H1 (cell line): ENCODE results near the gene LRRTM4. TPM values are rescaled to one million over a fixed set of nuclear protein-coding genes. Genes with fewer than 3 reads are reported as not detected.

Source experiments
- CTCF ChIA-PET: fragments of 300-600 bp; sonication (Branson Sonifier 250); formaldehyde crosslinking; loops from one replicate; lab custom pipeline; 2021; ENCODE audit not compliant: partially characterized antibody; lab: Charles Lee
- POLR2A ChIA-PET: fragments of 300-600 bp; sonication (Branson Sonifier 250); formaldehyde crosslinking; loops from one replicate; lab custom pipeline; 2021; ENCODE audit warnings: inconsistent platforms; ENCODE audit not compliant: partially characterized antibody; lab: Charles Lee
- DNase-seq, 2 experiments: peaks; one replicate each; pipeline versions ENCODE4 v3.0.0 to v3.0.0-alpha.2; 2010 to 2022; ENCODE audit warnings: low spot score in 2 of 2, low read depth in 1 of 2, mixed read lengths in 1 of 2
- FAIRE-seq: peaks from 2 replicates; lab custom pipeline; 2011; peaks lifted over from hg19 to GRCh38; lab: Jason Lieb, UNC
- H2AFZ ChIP-seq: 2 replicates; pipeline ENCODE4 v1.8.1; 2012; ENCODE audit warnings: low read length, inconsistent platforms
- H2AK5ac ChIP-seq: 2 replicates; pipeline ENCODE4 v1.6.1; 2013; ENCODE audit warnings: low read depth, low read length
- H2BK120ac ChIP-seq: replicated peaks from 2 replicates; pipeline ENCODE3; 2013; ENCODE audit warnings: low read depth, low read length, inconsistent platforms
- H2BK12ac ChIP-seq: 2 replicates; pipeline ENCODE4 v1.6.1; 2013; ENCODE audit warnings: low read depth, low read length
- H2BK15ac ChIP-seq: 2 replicates; pipeline ENCODE4 v1.6.1; 2013; ENCODE audit warnings: low read length
- H2BK20ac ChIP-seq: 2 replicates; pipeline ENCODE4 v1.6.1; 2013; ENCODE audit warnings: low read length
- H2BK5ac ChIP-seq: 2 replicates; pipeline ENCODE4 v1.6.1; 2013; ENCODE audit warnings: low read depth, low read length
- H3K14ac ChIP-seq: 2 replicates; pipeline ENCODE4 v1.6.1; 2013; ENCODE audit warnings: inconsistent platforms; ENCODE audit not compliant: insufficient read length
- H3K18ac ChIP-seq: 2 replicates; pipeline ENCODE4 v1.6.1; 2013; ENCODE audit warnings: low read length; ENCODE audit errors: extremely low read depth
- H3K23ac ChIP-seq: 2 replicates; pipeline ENCODE4 v1.6.1; 2013; ENCODE audit warnings: inconsistent platforms; ENCODE audit not compliant: insufficient read length
- H3K23me2 ChIP-seq: 2 replicates; pipeline ENCODE4 v1.6.1; 2013; ENCODE audit warnings: low read depth, low read length
- H3K27ac ChIP-seq: 2 replicates; pipeline ENCODE4 v1.6.1; 2011; ENCODE audit warnings: low read depth, low read length, inconsistent platforms
- H3K27me3 ChIP-seq, 4 experiments: replicated peaks in 1 of 4; 1 replicate in 1 of 4; 2 replicates in 3 of 4; pipeline versions ENCODE4 v1.6.1 to v1.8.1; 2011 to 2013; ENCODE audit warnings: low read length in 3 of 4, mild to moderate bottlenecking in 3 of 4, inconsistent platforms in 2 of 4, mixed read lengths in 2 of 4, moderate library complexity in 1 of 4; ENCODE audit not compliant: control insufficient read depth in 3 of 4, insufficient read depth in 3 of 4; ENCODE audit errors: extremely low read depth in 1 of 4
- H3K36me3 ChIP-seq, 4 experiments: 2 replicates each; pipeline versions ENCODE4 v1.6.1 to v1.8.1; 2011 to 2013; ENCODE audit warnings: mild to moderate bottlenecking in 4 of 4, low read length in 3 of 4, moderate library complexity in 2 of 4, control low read depth in 1 of 4, inconsistent platforms in 1 of 4; ENCODE audit not compliant: insufficient read depth in 4 of 4, control insufficient read depth in 2 of 4
- H3K4ac ChIP-seq: replicated peaks from 2 replicates; pipeline ENCODE3; 2013; ENCODE audit warnings: low read length, low read depth, mixed read lengths, inconsistent platforms; ENCODE audit not compliant: insufficient read length
- H3K4me1 ChIP-seq, 4 experiments: replicated peaks in 1 of 4; 1 replicate in 1 of 4; 2 replicates in 3 of 4; pipeline versions ENCODE4 v1.6.1 to v1.8.1; 2011 to 2013; ENCODE audit warnings: low read length in 3 of 4, inconsistent platforms in 2 of 4, mixed read lengths in 1 of 4; ENCODE audit not compliant: insufficient read depth in 4 of 4, control insufficient read depth in 3 of 4
- H3K4me2 ChIP-seq, 2 experiments: 2 replicates each; pipeline versions ENCODE4 v1.6.1 to v1.8.1; 2011 to 2013; ENCODE audit warnings: low read depth in 2 of 2, low read length in 2 of 2, control low read depth in 1 of 2, inconsistent platforms in 1 of 2, mild to moderate bottlenecking in 1 of 2; ENCODE audit not compliant: insufficient read depth in 1 of 2
- H3K4me3 ChIP-seq, 4 experiments: fragments of 200-600, 300-600 bp in 1 of 4; sonication (generic), shearing (Covaris generic), sonication (Bioruptor Twin) in 1 of 4; 2 replicates each; pipeline versions ENCODE4 v1.5.1 to v1.8.1; 2011 to 2016; ENCODE audit warnings: low read length in 4 of 4, low read depth in 3 of 4, control low read depth in 2 of 4, inconsistent platforms in 2 of 4, mild to moderate bottlenecking in 2 of 4, mixed read lengths in 1 of 4, moderate library complexity in 1 of 4; ENCODE audit not compliant: insufficient read depth in 2 of 4; ENCODE audit errors: extremely low read depth in 1 of 4
- H3K56ac ChIP-seq: replicated peaks from 2 replicates; pipeline ENCODE3; 2013; ENCODE audit warnings: low read depth, mild to moderate bottlenecking, mixed read lengths, low read length, inconsistent platforms; ENCODE audit not compliant: insufficient read length
- H3K79me1 ChIP-seq: 2 replicates; pipeline ENCODE4 v1.6.1; 2013; ENCODE audit warnings: low read depth, low read length, control low read depth
- H3K79me2 ChIP-seq, 2 experiments: 2 replicates each; pipeline versions ENCODE4 v1.6.1 to v1.8.1; 2012 to 2013; ENCODE audit warnings: low read length in 2 of 2, mild to moderate bottlenecking in 2 of 2, inconsistent platforms in 1 of 2; ENCODE audit not compliant: insufficient read depth in 2 of 2, control insufficient read depth in 1 of 2
- H3K9ac ChIP-seq, 4 experiments: replicated peaks in 1 of 4; 1 replicate in 1 of 4; 2 replicates in 3 of 4; pipeline versions ENCODE4 v1.6.1 to v1.8.1; 2011 to 2013; ENCODE audit warnings: low read depth in 3 of 4, low read length in 3 of 4, control low read depth in 2 of 4, mild to moderate bottlenecking in 2 of 4, moderate library complexity in 2 of 4, inconsistent platforms in 1 of 4; ENCODE audit errors: extremely low read depth in 1 of 4
- H3K9me3 ChIP-seq, 2 experiments: 2 replicates each; pipeline versions ENCODE4 v1.6.1 to v1.8.1; 2012 to 2013; ENCODE audit warnings: mild to moderate bottlenecking in 2 of 2, moderate library complexity in 2 of 2, control low read depth in 1 of 2, inconsistent platforms in 1 of 2, low read depth in 1 of 2, low read length in 1 of 2, mixed read lengths in 1 of 2; ENCODE audit not compliant: insufficient read depth in 2 of 2
- H4K20me1 ChIP-seq, 2 experiments: replicated peaks in 1 of 2; 2 replicates each; pipeline versions ENCODE3 to v1.8.1; 2011 to 2013; ENCODE audit warnings: inconsistent platforms in 2 of 2, low read length in 2 of 2, mild to moderate bottlenecking in 1 of 2; ENCODE audit not compliant: insufficient read depth in 2 of 2, control insufficient read depth in 1 of 2
- H4K5ac ChIP-seq: 2 replicates; pipeline ENCODE4 v1.6.1; 2013; ENCODE audit warnings: low read length, low read depth, mixed read lengths, inconsistent platforms; ENCODE audit not compliant: insufficient read length
- H4K8ac ChIP-seq: 2 replicates; pipeline ENCODE4 v1.8.0; 2013; ENCODE audit warnings: mild to moderate bottlenecking, moderate library complexity, low read length, inconsistent platforms; ENCODE audit not compliant: insufficient read depth; ENCODE audit errors: extremely low read depth
- H4K91ac ChIP-seq: replicated peaks from 2 replicates; pipeline ENCODE3; 2013; ENCODE audit warnings: low read length, mixed read lengths, inconsistent platforms; ENCODE audit not compliant: insufficient read length
- BACH1 ChIP-seq: IDR thresholded peaks from 2 replicates; pipeline ENCODE4 v1.6.1; 2012; ENCODE audit warnings: low read length, improper control_type of control experiment
- CEBPB ChIP-seq: IDR thresholded peaks from 2 replicates; pipeline ENCODE4 v1.6.1; 2012; ENCODE audit warnings: low read depth, low read length
- JUN ChIP-seq: IDR thresholded peaks from 2 replicates; pipeline ENCODE4 v1.6.1; 2011; ENCODE audit warnings: low read depth, mild to moderate bottlenecking, improper control_type of control experiment, low read length
- PHF8 ChIP-seq: fragments of 200-600 bp; sonication (generic); conservative IDR thresholded peaks from 2 replicates; pipeline ENCODE4 v1.7.1; 2012; ENCODE audit warnings: low read depth, mild to moderate bottlenecking, inconsistent platforms, low read length, moderate library complexity
- SIRT6 ChIP-seq: IDR thresholded peaks from one replicate; pipeline ENCODE4 v1.7.1; 2012; ENCODE audit warnings: low read length, inconsistent platforms
- WGBS, 2 experiments: shearing (Covaris generic) in 1 of 2; methylation state at CpG; one replicate each; pipeline versions ENCODE4 v1.1.6 to v1.1.7; 2013 to 2015; ENCODE audit warnings: low lambda C conversion rate in 2 of 2, mixed read lengths in 2 of 2, inconsistent platforms in 1 of 2, low coverage in 1 of 2, missing lambda C conversion rate in 1 of 2; ENCODE audit not compliant: insufficient replicate concordance in 2 of 2, insufficient coverage in 1 of 2, insufficient read length in 1 of 2; ENCODE audit errors: extremely low coverage in 1 of 2, missing lambda C conversion rate in 1 of 2; 5-methylcytosine and 5-hydroxymethylcytosine counted together
- polyA plus RNA-seq, 7 experiments: library from polyadenylated mRNA; depleted of rRNA in 3 of 7; stranded (reverse) in 5 of 7; unstranded in 2 of 7; fragments of >200 nt in 5 of 7; fragments of 200-250 nt in 2 of 7; gene quantifications; 1 replicate in 5 of 7; 2 replicates in 1 of 7; 4 replicates in 1 of 7; pipeline versions ENCODE4 v1.2.1 to v1.2.3, GENCODE V29; 2011 to 2013; ENCODE audit warnings: missing spikeins in 2 of 7, mixed read lengths in 2 of 7
- total RNA-seq: library from RNA; stranded (reverse); fragmentation: NEBNext Ultra II Directional; extraction: Animal tissue kit (Norgen Biotek cat#: 25700); gene quantifications from 2 replicates; pipeline ENCODE4 v1.2.1, GENCODE V29; 2021

LRRTM4 gene
- total and polyA plus RNA-seq, 2 of the 8 experiments (the other 6 are each of a cell fraction or from before 2014, with no cell fraction given): 3.6 to 9.5 TPM

GRCh38 chr2:76713312-76713711, 808.9 kb downstream of the LRRTM4 start:
- H3K56ac ChIP-seq: no peak overlapping the region
- no peak overlapping the region for H2BK12ac ChIP-seq
- H4K5ac ChIP-seq: no peak overlapping the region
- H3K79me2 ChIP-seq: no peaks in the 10 kb centered on the region
- TF ChIP-seq SIRT6: no peak
- no peak for TF ChIP-seq JUN
- TF ChIP-seq BACH1: no peak
- TF ChIP-seq CEBPB: no peak
- TF ChIP-seq PHF8: no peak
- H2BK20ac ChIP-seq: no peak overlapping the region
- 89% methylated on average over 3 of the region's 3 CpGs; no CpG with 5 or more reads in 1 of the 2 experiments for WGBS, 2 experiments
- H3K4me1 ChIP-seq: no peaks in the 10 kb centered on the region
- no peak overlapping the region for H3K27ac ChIP-seq
- DNase-seq (no peak), FAIRE-seq (no peak)
- no peaks in the 10 kb centered on the region for H3K27me3 ChIP-seq
- CTCF ChIA-PET: no interaction called here
- H2BK120ac ChIP-seq: no peak overlapping the region
- H3K9ac ChIP-seq: no peak overlapping the region
- H3K4me2 ChIP-seq: no peak overlapping the region
- no peak overlapping the region for H4K91ac ChIP-seq
- no peak overlapping the region for H3K18ac ChIP-seq
- POLR2A ChIA-PET: no interaction called here
- H3K36me3 ChIP-seq: no peaks in the 10 kb centered on the region
- no peak overlapping the region for H2BK5ac ChIP-seq
- H3K9me3 ChIP-seq: no peaks in the 10 kb centered on the region
- H2AFZ ChIP-seq: no peak overlapping the region
- no peak overlapping the region for H4K8ac ChIP-seq
- no peaks in the 10 kb centered on the region for H4K20me1 ChIP-seq
- no peaks in the 10 kb centered on the region for H3K79me1 ChIP-seq
- H3K4me3 ChIP-seq: no peak overlapping the region
- H3K4ac ChIP-seq: no peak overlapping the region
- H3K23ac ChIP-seq: no peak overlapping the region
- no peak overlapping the region for H3K14ac ChIP-seq
- H2BK15ac ChIP-seq: no peak overlapping the region
- H2AK5ac ChIP-seq: no peak overlapping the region
- H3K23me2 ChIP-seq: no peaks in the 10 kb centered on the region
